HG03439 (cell line): ENCODE data around the gene SUGCT.
"Not testable (repeated sequence)": the region's sequence is repeated elsewhere in the genome, so short reads cannot be mapped to it uniquely, and the experiment has no call there.

ENCODE experiments used
- ATAC-seq: cut with Tn5 transposase; IDR thresholded peaks from one replicate; pipeline ENCODE4 v1.9.1; 2021; ENCODE audit warnings: mild to moderate bottlenecking, moderate library complexity; ENCODE audit not compliant: unreplicated experiment

The SUGCT gene

DNA sequence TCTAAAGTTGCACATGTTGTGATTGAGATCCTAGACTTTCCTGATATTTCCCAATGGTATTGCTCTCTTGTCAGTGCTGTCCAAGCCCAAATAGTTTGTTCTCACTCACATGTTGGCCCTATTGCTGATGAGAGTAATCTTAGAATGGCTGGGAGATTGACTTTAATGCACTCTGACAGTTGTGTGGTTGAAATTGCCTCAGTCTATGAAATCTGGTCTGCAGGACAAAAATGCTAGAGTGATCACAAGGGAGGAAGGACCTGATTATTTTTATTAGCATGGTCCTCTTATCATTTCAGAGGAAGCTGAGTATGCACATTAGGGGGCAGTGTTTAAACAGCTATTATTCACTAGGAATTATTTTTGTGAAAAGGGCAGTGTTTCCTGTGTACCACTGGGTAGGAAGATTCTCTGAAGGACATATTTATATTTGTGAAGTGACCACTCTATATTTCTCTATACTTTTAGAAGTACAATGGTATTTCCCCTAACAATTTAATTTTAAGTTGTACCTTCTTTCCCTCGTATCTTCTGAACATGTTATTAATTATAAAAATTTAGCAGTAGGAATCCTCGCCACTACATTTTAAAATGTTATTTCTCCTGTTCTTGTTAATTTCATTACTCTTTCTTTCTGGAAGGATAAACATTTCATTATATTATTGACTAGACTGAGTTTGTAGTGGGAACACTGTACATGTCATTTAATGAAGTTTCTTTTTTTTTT, 64.4 kb downstream of the SUGCT start:
- ATAC-seq, result no peak

DNA sequence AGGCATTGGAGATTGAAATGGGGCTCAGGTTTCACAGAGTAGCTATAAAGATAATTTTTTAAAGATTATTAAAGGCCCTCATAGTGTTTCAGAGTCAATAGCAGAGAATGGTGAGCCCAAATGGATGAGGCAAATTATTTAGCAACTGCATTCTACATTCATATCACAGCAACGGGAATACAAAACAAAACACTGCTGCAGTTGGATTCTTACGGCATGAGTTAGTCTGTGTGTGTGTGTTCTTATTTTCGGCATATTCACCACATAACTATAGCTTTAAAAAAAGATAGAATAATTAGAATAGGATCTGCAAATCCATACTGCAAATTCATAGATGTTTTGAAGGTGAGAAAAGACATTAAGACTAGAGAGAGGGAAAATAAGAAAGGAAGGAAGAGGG, 66.0 kb downstream of the SUGCT start:
- no peak for ATAC-seq

DNA sequence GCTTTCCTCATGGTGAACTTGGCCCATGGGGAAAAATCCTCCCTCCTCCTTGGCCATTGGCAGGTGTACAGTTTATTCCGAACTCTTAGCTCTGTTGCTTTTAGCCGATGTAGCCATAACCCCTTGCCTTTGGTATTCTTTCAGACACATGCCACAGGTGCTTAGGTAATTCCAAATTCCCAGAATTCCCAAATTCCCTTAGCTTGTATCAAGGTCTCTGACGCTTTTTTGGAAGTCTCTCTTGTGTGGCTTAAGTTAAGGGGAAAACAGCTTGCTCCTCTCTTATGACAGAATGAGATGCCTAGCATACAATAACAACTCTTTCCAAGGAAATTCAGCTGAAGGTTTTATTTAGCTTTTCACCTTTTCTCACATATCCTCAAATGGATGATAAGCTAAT, 68.0 kb downstream of the SUGCT start:
- ATAC-seq, result no peak

DNA sequence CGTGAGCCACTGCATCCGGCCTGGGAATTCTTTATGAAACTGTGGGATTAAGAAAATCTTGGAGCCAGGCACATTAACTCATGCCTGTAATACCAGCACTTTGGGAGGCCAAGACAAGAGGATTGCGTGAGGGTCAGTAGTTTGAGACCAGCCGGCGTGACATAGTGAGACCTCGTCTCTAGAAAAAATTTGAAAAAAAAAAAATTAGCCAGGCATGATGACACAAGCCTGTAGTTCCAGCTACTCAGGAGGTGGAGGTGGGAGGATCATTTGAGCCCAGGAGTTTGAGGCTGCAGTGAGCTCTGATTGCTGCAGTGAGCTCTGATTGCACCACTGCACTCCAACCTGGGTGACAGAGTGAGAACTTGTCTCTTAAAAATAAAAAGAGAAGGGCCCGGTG, 69.8 kb downstream of the SUGCT start:
- ATAC-seq, result no peak

GRCh38 chr7:40205992-40206391, 71.2 kb downstream of the SUGCT start:
- no peak for ATAC-seq

DNA sequence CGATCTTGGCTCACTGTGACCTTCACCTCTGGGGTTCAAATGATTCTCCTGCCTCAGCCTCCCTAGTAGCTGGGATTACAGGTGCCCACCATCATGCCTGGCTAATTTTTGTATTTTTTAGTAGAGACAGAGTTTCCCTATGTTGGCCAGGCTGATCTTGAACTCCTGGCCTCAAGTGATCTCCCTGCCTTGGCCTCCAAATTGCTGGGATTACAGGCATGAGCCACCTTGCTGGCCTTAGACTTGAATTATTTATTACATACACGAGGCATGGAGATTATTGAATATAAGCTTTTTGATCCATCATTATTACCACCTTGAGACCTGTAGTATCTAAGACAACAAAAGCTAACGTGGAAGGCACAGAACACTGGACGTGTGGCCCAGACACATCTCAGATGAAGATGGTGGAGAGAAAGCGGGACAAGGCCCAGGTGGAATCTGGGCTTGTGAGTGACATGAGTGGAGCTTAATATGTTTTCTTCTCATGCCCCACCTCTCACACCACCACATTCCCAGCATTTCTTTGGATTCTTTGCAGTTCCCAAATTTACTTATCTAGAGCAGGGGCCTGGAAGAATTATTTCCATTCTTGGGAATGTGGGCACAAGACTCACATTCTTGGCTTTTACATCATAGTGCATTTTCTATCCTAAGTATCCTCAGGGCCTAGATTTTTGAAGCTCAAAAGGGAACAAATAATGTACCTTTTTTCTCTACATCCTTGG, 76.6 kb downstream of the SUGCT start:
- ATAC-seq, result no peak

DNA sequence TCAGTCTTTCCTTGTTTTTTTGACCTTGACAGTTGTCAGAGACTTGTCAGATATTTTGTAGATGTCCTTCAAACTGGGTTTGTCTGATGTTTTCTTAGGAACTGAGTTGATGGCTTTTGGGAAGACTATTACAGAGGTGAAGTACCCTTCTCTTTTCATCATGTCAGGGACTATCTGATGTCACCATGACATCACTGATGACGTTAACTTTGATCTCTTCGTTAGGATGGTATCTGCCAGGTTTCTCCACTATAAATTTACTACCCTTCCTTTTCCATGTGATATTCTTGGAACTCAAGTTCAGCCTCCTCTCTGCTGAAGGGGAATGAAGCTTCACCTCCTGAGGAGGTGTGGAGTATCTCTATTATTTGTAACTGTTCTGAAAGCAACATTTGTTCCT, 78.5 kb downstream of the SUGCT start:
- no peak for ATAC-seq

GRCh38 chr7:40213856-40214255, 79.1 kb downstream of the SUGCT start:
- ATAC-seq, result no peak

GRCh38 chr7:40218612-40219011, 83.8 kb downstream of the SUGCT start:
- ATAC-seq, result not testable (repeated sequence)

DNA sequence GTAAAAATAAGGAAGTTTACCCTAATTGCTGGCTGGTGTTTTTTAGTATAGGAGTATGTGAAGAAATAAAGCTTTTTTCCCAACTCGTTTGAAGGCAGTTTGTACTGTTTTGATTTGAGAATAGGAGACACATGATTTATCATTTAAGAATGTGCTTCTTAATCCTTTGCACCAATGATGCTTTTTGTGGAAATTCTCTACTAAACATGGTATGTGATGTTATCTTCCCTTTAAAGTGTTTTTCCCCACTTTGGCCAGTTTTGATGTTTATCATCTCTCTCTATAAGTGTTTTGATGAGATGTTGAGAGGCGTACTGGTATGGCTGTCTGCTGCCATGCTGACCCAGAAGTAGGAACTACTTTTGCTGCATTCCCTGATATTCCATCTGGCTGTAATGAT, 85.1 kb downstream of the SUGCT start:
- ATAC-seq, result no peak

DNA sequence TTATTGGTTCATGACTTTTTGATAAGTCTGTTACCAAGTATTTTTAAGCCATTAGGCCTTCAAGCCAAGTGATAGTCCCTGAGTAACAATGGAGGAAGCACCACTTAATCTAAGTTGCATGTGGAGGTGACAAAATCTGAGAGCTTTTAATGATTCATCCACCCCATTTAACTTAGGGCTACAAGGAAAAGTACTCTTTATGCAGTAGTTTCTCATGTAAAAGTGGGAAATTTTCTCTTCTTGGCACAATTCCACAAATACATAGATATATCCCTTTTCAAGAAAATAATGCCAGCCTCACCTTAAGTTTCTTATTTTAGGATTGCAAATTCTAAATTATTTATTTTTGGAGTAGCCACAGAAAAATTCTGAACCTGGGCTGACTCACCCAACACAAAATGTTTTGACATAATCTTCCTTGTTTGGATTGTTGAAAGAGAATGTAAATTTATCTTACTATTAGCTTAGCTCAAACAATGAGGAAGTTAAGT, 85.7 kb downstream of the SUGCT start:
- no peak for ATAC-seq

DNA sequence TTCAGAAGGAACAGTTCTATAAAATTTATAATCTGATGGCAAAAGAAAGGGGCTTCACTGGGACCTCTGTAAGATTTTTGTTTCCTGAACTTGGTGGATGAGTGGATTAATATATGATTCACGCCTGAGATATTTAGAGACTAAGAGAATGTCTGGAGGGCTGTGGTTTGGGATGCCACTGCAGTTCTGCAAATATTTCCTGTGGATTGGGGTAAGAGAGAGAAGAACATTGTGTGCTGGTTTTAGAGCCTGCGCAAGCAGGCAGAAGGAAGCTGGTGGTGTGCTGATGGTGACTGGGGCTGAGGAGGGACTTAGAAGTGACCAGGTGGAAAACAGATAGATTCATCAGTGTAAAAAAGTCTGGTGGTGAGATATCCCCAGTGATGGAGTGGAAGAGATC, 87.0 kb downstream of the SUGCT start:
- no peak for ATAC-seq

DNA sequence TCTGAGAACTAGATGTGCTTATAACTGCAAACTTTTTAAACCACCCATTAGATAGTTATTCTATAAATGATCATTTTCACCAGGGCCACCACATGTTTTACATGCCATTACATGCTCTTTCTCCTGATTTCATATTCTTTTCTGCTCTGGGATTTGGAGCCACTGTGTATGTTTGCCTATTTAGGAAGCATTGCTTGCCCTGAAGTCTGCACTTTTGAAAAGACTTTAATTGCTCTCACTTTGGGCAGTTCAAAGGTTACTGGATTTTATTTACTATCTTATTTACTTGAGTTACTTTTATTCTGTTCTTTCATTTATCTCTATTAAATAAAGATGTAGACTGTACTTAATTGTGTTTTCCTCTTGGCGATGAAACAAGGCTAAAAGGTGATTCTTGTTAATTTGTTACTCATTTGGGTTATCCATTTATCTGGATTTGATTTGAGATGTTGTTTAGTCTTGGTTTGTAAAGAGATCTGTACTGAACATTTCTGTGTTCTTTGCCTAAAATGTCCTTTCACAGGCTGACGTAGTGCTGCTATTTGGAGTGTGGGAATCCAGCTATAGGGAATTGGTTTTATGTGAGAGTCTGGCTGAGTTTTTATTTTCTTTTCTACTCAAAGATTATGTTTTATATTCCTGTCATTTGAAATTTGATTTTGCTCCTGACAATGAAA, 88.8 kb downstream of the SUGCT start:
- ATAC-seq, result no peak

DNA sequence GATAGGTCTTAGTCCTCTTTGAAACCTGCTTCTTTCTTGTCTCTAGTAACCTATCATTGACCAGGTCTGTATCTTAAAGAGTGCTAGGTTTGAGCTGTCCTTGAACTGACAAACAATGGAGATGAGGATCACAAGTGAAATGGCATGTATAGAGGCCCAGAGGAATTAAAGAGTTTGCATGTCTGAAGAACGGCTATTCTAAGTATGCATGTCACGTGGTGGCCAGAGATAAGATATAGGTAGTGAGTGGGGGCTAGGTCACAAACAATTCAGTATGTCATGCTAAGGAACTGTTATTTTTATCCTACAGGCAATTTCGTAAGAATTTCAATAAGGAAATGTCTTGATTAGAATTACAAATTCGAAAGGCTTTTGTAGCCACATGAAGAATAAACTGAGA, 95.3 kb downstream of the SUGCT start:
- no peak for ATAC-seq

DNA sequence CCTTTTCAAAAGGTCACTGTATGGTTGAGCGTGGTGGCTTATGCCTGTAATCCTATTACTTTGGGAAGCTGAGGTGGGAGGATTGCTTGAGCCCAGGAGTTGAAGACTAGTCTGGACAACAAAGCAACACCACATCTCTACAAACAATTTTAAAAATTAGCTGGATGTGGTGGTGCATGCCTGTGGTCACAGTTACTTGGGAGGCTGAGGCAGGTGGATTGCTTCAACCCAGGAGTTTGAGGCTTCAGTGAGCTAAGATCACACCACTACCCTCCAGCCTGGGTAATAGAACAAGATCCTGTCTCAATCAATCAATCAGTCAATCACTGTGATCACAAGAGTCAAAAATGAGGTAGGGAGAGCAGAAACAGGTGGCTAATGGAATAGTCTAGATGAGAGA, 97.0 kb downstream of the SUGCT start:
- ATAC-seq, result no peak

DNA sequence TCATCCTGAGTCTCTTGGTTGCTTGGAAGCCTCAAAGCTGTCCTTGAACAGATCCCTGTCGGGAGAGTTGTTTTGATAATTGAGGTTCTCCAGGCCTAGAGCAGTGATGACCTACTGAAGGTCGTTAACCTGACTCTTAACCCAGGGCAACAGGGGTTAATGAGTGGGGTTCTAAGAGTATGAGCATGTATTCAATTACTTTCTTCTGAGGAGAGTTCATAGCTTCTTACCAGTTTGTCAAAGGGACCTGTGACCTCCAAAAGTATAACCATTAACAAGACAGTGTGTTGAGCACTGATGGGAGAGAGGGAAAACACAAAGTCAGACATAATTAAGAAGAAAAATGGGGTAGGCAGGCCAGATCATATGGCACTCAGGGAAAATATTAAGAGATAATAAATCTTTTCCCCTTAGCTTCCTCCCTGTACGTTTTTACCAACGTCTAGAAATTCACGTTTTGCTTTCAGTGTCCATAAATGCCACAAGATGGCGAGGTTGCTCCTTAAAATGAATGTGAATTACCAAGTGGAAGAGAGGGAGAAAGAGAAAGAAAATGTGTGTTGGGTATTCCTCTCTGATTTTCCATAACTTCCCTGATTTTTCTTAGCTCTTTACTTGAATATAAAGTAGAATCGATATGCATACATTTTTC, 97.6 kb downstream of the SUGCT start:
- peak; percentile 68 for ATAC-seq

GRCh38 chr7:40234046-40234445, 99.2 kb downstream of the SUGCT start:
- ATAC-seq, result no peak

DNA sequence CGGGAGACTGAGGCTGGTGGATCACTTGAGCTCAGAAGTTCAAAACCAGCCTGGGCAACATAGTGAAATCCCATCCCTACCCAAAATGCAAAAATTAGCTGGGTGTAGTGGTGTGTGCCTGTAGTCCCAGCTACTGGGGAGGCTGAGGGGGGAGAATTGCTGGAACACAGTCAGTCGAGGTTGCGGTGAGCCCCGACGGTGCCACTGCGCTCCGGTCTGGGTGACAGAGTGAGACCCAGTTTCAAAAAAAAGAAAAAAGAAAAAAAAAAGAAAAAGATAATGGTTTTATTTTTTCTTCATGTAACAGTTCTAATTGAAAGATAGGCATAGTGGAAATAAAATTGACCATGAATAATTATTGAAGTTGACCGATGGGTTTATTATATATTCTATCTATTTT, 99.9 kb downstream of the SUGCT start:
- ATAC-seq, result no peak

DNA sequence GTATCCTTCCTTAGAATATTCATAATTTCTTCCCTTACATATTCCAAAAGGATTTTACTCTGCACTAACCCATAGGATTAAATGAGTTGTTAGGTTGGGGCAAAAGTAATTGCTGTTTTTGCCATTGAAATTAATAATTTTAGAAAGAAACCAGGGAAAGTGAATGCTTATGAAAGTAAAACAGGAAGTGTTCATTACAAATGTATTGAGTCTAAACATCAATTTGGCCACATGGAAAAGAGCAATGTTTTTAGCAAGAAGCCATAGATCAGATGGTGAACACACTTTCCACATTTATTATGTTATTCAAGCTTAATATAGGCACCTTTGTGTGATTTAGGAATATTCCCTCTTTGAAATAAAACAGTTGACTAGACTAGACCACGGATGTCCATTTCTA, 102.9 kb downstream of the SUGCT start:
- no peak for ATAC-seq

GRCh38 chr7:40239755-40240303, 105.0 kb downstream of the SUGCT start:
- no peak for ATAC-seq

- no peak for ATAC-seq
Observed at GRCh38 chr7:40243076-40243475, 108.3 kb downstream of the SUGCT start.
